ENCODE measurements around the gene CNNM3. TPM values are rescaled to one million over a fixed set of nuclear protein-coding genes. Genes with fewer than 3 reads are reported as not detected.

The CNNM3 gene
- polyA plus RNA-seq, 4 donors, result 5.7 to 36.8 (median 11.3) TPM

- Histone ChIP-seq H3K4me1 (ENCODE audit: control insufficient read depth in 3 of 3, insufficient read depth in 2 of 3, low read depth in 1 of 3, low read length in 2 of 3) (peaks cover 0 to 19% (median 1%) of the 10 kb centered on the region in 3 donors), H3K27ac (ENCODE audit: low read depth in 1 of 3, low read length in 2 of 3) (peak overlapping the region in 2 of 3 donors; percentile 32 to 34), H3K36me3 (ENCODE audit: control insufficient read depth in 3 of 3, insufficient read depth in 2 of 3, low read depth in 1 of 3, low read length in 3 of 3) (peaks cover 0 to 32% (median 0%) of the 10 kb centered on the region in 3 donors), H3K4me3 (ENCODE audit: low read depth in 1 of 3, low read length in 3 of 3) (peak overlapping the region in 1 of 3 donors; percentile 20), H3K27me3 (ENCODE audit: control insufficient read depth in 3 of 3, insufficient read depth in 3 of 3, low read length in 3 of 3) (no peaks in the 10 kb centered on the region), H3K9me3 (ENCODE audit: control insufficient read depth in 2 of 2, insufficient read depth in 1 of 2, low read depth in 1 of 2, low read length in 1 of 2) (no peaks in the 10 kb centered on the region)
- 42 to 71% (median 53%) methylated on average over 12 of the region's 12 CpGs for WGBS, 3 donors
- no peak for FAIRE-seq
- peak in 1 of 2 donors; percentile 28 for DNase-seq
These were observed 43.0 kb upstream of the CNNM3 start for GRCh38 chr2:96772903-96773671.

- 8 to 30% (median 16%) methylated on average over 7 of the region's 7 CpGs for WGBS, 3 donors
- Histone ChIP-seq H3K4me1 (ENCODE audit: control insufficient read depth in 3 of 3, insufficient read depth in 2 of 3, low read depth in 1 of 3, low read length in 2 of 3) (peaks cover 0 to 13% (median 1%) of the 10 kb centered on the region in 3 donors), H3K36me3 (ENCODE audit: control insufficient read depth in 3 of 3, insufficient read depth in 2 of 3, low read depth in 1 of 3, low read length in 3 of 3) (peaks cover 0 to 29% (median 0%) of the 10 kb centered on the region in 3 donors), H3K9me3 (ENCODE audit: control insufficient read depth in 2 of 2, insufficient read depth in 1 of 2, low read depth in 1 of 2, low read length in 1 of 2) (no peaks in the 10 kb centered on the region), H3K4me3 (ENCODE audit: low read depth in 1 of 3, low read length in 3 of 3) (peak overlapping the region in 2 of 3 donors; percentile 31 to 52), H3K27ac (ENCODE audit: low read depth in 1 of 3, low read length in 2 of 3) (peak overlapping the region; percentile 21 to 76 (median 52)), H3K27me3 (ENCODE audit: control insufficient read depth in 3 of 3, insufficient read depth in 3 of 3, low read length in 3 of 3) (no peaks in the 10 kb centered on the region)
- FAIRE-seq (no peak), DNase-seq (peak; percentile 67 to 75)
These were observed 42.1 kb upstream of the CNNM3 start for GRCh38 chr2:96773922-96774321.

- Histone ChIP-seq H3K36me3 (ENCODE audit: control insufficient read depth in 3 of 3, insufficient read depth in 2 of 3, low read depth in 1 of 3, low read length in 3 of 3) (peaks cover 0 to 28% (median 0%) of the 10 kb centered on the region in 3 donors), H3K9me3 (ENCODE audit: control insufficient read depth in 2 of 2, insufficient read depth in 1 of 2, low read depth in 1 of 2, low read length in 1 of 2) (no peaks in the 10 kb centered on the region), H3K27ac (ENCODE audit: low read depth in 1 of 3, low read length in 2 of 3) (no peak overlapping the region), H3K4me1 (ENCODE audit: control insufficient read depth in 3 of 3, insufficient read depth in 2 of 3, low read depth in 1 of 3, low read length in 2 of 3) (peaks cover 0 to 9% (median 0%) of the 10 kb centered on the region in 3 donors), H3K27me3 (ENCODE audit: control insufficient read depth in 3 of 3, insufficient read depth in 3 of 3, low read length in 3 of 3) (no peaks in the 10 kb centered on the region), H3K4me3 (ENCODE audit: low read depth in 1 of 3, low read length in 3 of 3) (no peak overlapping the region)
- 6 to 38% (median 35%) methylated on average over 1 of the region's 1 CpG for WGBS, 3 donors
- no peak for FAIRE-seq
- no peak for DNase-seq
These were observed 40.9 kb upstream of the CNNM3 start for GRCh38 chr2:96775160-96775559.

- no peak overlapping the region for H3K4me3 ChIP-seq (ENCODE audit: low read depth in 1 of 3, low read length in 3 of 3)
- H3K27ac ChIP-seq (ENCODE audit: low read depth in 1 of 3, low read length in 2 of 3), result no peak overlapping the region
- FAIRE-seq (no peak), DNase-seq (no peak)
- H3K27me3 ChIP-seq (ENCODE audit: control insufficient read depth in 3 of 3, insufficient read depth in 3 of 3, low read length in 3 of 3), result no peaks in the 10 kb centered on the region
- H3K36me3 ChIP-seq (ENCODE audit: control insufficient read depth in 3 of 3, insufficient read depth in 2 of 3, low read depth in 1 of 3, low read length in 3 of 3), result peaks cover 0 to 9% (median 0%) of the 10 kb centered on the region in 3 donors
- H3K4me1 ChIP-seq (ENCODE audit: control insufficient read depth in 3 of 3, insufficient read depth in 2 of 3, low read depth in 1 of 3, low read length in 2 of 3), result peaks cover 0 to 17% (median 3%) of the 10 kb centered on the region in 3 donors
- WGBS, 3 donors, result 77 to 88% (median 77%) methylated on average over 2 to 4 of the region's 4 CpGs
- H3K9me3 ChIP-seq (ENCODE audit: control insufficient read depth in 2 of 2, insufficient read depth in 1 of 2, low read depth in 1 of 2, low read length in 1 of 2), result no peaks in the 10 kb centered on the region
These were observed 32.7 kb upstream of the CNNM3 start for GRCh38 chr2:96783388-96783787.

GRCh38 chr2:96787411-96787810, 28.7 kb upstream of the CNNM3 start:
- peaks cover 6 to 29% (median 6%) of the 10 kb centered on the region in 3 donors for H3K4me1 ChIP-seq (ENCODE audit: control insufficient read depth in 3 of 3, insufficient read depth in 2 of 3, low read depth in 1 of 3, low read length in 2 of 3)
- H3K36me3 ChIP-seq (ENCODE audit: control insufficient read depth in 3 of 3, insufficient read depth in 2 of 3, low read depth in 1 of 3, low read length in 3 of 3), result peaks cover 0 to 4% (median 0%) of the 10 kb centered on the region in 3 donors
- 78 to 83% (median 78%) methylated on average over 3 of the region's 3 CpGs for WGBS, 3 donors
- H3K27ac ChIP-seq (ENCODE audit: low read depth in 1 of 3, low read length in 2 of 3), result peak overlapping the region; percentile 77 to 80 (median 77)
- no peaks in the 10 kb centered on the region for H3K9me3 ChIP-seq (ENCODE audit: control insufficient read depth in 2 of 2, insufficient read depth in 1 of 2, low read depth in 1 of 2, low read length in 1 of 2)
- H3K27me3 ChIP-seq (ENCODE audit: control insufficient read depth in 3 of 3, insufficient read depth in 3 of 3, low read length in 3 of 3), result no peaks in the 10 kb centered on the region
- no peak for DNase-seq
- H3K4me3 ChIP-seq (ENCODE audit: low read depth in 1 of 3, low read length in 3 of 3), result no peak overlapping the region
- no peak for FAIRE-seq

- H3K36me3 ChIP-seq (ENCODE audit: control insufficient read depth in 3 of 3, insufficient read depth in 2 of 3, low read depth in 1 of 3, low read length in 3 of 3), result no peaks in the 10 kb centered on the region
- no peak overlapping the region for H3K4me3 ChIP-seq (ENCODE audit: low read depth in 1 of 3, low read length in 3 of 3)
- DNase-seq (peak; percentile 89 to 93), FAIRE-seq (no peak)
- H3K9me3 ChIP-seq (ENCODE audit: control insufficient read depth in 2 of 2, insufficient read depth in 1 of 2, low read depth in 1 of 2, low read length in 1 of 2), result no peaks in the 10 kb centered on the region
- H3K27ac ChIP-seq (ENCODE audit: low read depth in 1 of 3, low read length in 2 of 3), result peak overlapping the region; percentile 77 to 80 (median 77)
- H3K27me3 ChIP-seq (ENCODE audit: control insufficient read depth in 3 of 3, insufficient read depth in 3 of 3, low read length in 3 of 3), result no peaks in the 10 kb centered on the region
- 19 to 56% (median 46%) methylated on average over 17 of the region's 17 CpGs for WGBS, 3 donors
- peaks cover 6 to 29% (median 6%) of the 10 kb centered on the region in 3 donors for H3K4me1 ChIP-seq (ENCODE audit: control insufficient read depth in 3 of 3, insufficient read depth in 2 of 3, low read depth in 1 of 3, low read length in 2 of 3)
These were observed 27.4 kb upstream of the CNNM3 start for GRCh38 chr2:96788442-96789244.

- H3K27me3 ChIP-seq (ENCODE audit: control insufficient read depth in 3 of 3, insufficient read depth in 3 of 3, low read length in 3 of 3), result no peaks in the 10 kb centered on the region
- H3K4me3 ChIP-seq (ENCODE audit: low read depth in 1 of 3, low read length in 3 of 3), result no peak overlapping the region
- no peak for DNase-seq
- 34 to 66% (median 50%) methylated on average over 5 to 6 of the region's 6 CpGs for whole genome bisulfite sequencing, 3 donors
- H3K36me3 ChIP-seq (ENCODE audit: control insufficient read depth in 3 of 3, insufficient read depth in 2 of 3, low read depth in 1 of 3, low read length in 3 of 3), result no peaks in the 10 kb centered on the region
- peaks cover 6 to 29% (median 6%) of the 10 kb centered on the region in 3 donors for H3K4me1 ChIP-seq (ENCODE audit: control insufficient read depth in 3 of 3, insufficient read depth in 2 of 3, low read depth in 1 of 3, low read length in 2 of 3)
- H3K27ac ChIP-seq (ENCODE audit: low read depth in 1 of 3, low read length in 2 of 3), result peak overlapping the region; percentile 77 to 80 (median 77)
- H3K9me3 ChIP-seq (ENCODE audit: control insufficient read depth in 2 of 2, insufficient read depth in 1 of 2, low read depth in 1 of 2, low read length in 1 of 2), result no peaks in the 10 kb centered on the region
- no peak for FAIRE-seq
These were observed 26.8 kb upstream of the CNNM3 start for GRCh38 chr2:96789245-96789617.
